ENCODE results near the gene ANKRD20A1.
"Not testable (repeated sequence)": the region's sequence is repeated elsewhere in the genome, so short reads cannot be mapped to it uniquely, and the experiment has no call there.

Gene ANKRD20A1

DNA sequence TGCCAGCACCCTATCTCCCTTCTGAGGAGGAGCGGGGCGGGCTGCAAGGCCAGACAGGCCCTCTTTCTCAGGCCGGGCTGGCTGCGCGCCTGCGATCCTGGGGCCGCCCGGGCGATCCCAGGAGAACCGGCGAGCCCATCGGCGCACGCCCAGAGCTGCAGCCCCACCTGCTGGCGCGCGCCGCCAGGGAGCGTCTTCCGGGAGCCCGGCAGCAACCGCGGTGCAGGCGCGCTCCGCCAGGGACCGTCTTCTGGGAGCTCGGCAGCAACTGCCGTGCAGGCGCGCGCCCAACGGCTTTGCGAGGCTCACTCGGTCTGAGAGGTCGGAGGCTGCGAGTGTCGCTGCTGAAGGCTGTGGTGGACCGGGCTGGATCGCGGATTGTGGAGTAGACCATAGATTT lies at the start of gene ANKRD20A1:
ANKRD20A1 (plus strand) TSS at position 61 of the 400 bp plus-strand sequence. CDS start 496 bp downstream, outside the sequence.
- FAIRE-seq = not testable (repeated sequence)

DNA sequence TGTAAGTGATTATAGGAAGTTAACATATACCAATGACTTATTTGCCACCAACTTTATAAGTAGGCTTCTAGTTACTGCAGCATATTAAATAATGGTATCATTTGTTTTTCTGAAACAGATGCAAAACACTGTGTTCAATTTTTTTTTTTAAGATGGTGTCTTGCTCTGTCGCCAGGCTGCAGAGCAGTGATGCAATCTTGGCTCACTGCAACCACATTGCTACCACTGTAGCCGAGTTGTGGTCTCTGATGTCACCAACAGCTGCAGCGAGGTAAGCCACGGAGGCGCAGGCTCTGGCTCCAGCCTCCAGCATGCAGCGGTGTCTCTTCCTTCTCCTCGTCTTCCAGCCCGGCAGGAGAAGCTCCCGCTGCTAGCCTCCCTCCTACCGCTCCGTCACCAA lies 26.6 kb upstream of the ANKRD20A1 start:
- not testable (repeated sequence) for FAIRE-seq

All from TTC549 (cell line).